ENCODE results near the gene KCNJ3.

GRCh38 chr2:154794406-154794805 is 95.9 kb downstream of the KCNJ3 start:
- no peak for TF ChIP-seq EZH2 (IDR thresholded peaks at IDR 0.05; ENCODE audit: insufficient read depth, poor library complexity, severe bottlenecking)
- TF ChIP-seq EZH2phosphoT487 (IDR thresholded peaks at IDR 0.05; ENCODE audit: insufficient read depth, low read depth) = no peak
